Ammon's horn (tissue), 1 donor: ENCODE data around the gene HYAL3.
"Not testable (repeated sequence)": the region's sequence is repeated elsewhere in the genome, so short reads cannot be mapped to it uniquely, and the experiment has no call there.

Experiments
- DNase-seq: peaks from one replicate; pipeline ENCODE4 v3.0.0-alpha.2; 2016; ENCODE audit warnings: low spot score

HYAL3 gene

GRCh38 chr3:50290161-50290641, 9.0 kb downstream of the HYAL3 start:
- no peak for DNase-seq

GRCh38 chr3:50289130-50289529, 10.1 kb downstream of the HYAL3 start:
- DNase-seq, result no peak

GRCh38 chr3:50288387-50289007, 10.7 kb downstream of the HYAL3 start:
- no peak for DNase-seq

- no peak for DNase-seq
Measured at GRCh38 chr3:50287262-50287661, 11.9 kb downstream of the HYAL3 start.

GRCh38 chr3:50286322-50287227, 12.6 kb downstream of the HYAL3 start:
- DNase-seq, result no peak

GRCh38 chr3:50284121-50284520, 15.1 kb downstream of the HYAL3 start:
- not testable (repeated sequence) for DNase-seq

- DNase-seq, result no peak
Measured at GRCh38 chr3:50279255-50280016, 19.8 kb downstream of the HYAL3 start.

GRCh38 chr3:50278880-50279224, 20.4 kb downstream of the HYAL3 start, which contains the start of gene LSMEM2:
LSMEM2 (plus strand) TSS chr3:50279087; CDS start chr3:50279114, 27 bp downstream.
- DNase-seq, result no peak

GRCh38 chr3:50278123-50278879, 20.9 kb downstream of the HYAL3 start:
- DNase-seq, result peak; percentile 70

GRCh38 chr3:50276762-50277101, 22.5 kb downstream of the HYAL3 start:
- DNase-seq, result no peak

GRCh38 chr3:50275996-50276761, 23.0 kb downstream of the HYAL3 start:
- DNase-seq, result no peak

- no peak for DNase-seq
Measured at GRCh38 chr3:50275141-50275995, 23.8 kb downstream of the HYAL3 start.

GRCh38 chr3:50274371-50275104, 24.7 kb downstream of the HYAL3 start:
- DNase-seq, result no peak

GRCh38 chr3:50273689-50274065, 25.5 kb downstream of the HYAL3 start:
- DNase-seq, result no peak

- peak; percentile 91 for DNase-seq
Measured at GRCh38 chr3:50272911-50273688, 26.1 kb downstream of the HYAL3 start.

GRCh38 chr3:50272538-50272910, 26.7 kb downstream of the HYAL3 start:
- not testable (repeated sequence) for DNase-seq

GRCh38 chr3:50271314-50271936, 27.8 kb downstream of the HYAL3 start:
- no peak for DNase-seq
